Activated CD8-positive, alpha-beta T cell treated with anti-CD3 and anti-CD28 coated beads for 36 hours (primary cell): ENCODE data around the gene SLC2A13. TPM values are rescaled to one million over a fixed set of nuclear protein-coding genes. Genes with fewer than 3 reads are reported as not detected.

Source experiments
- ATAC-seq: fragments of 200-7000 bp; cut with Tn5 transposase; one replicate; pipeline ENCODE4 v1.10.0; 2021; ENCODE audit warnings: mild to moderate bottlenecking, moderate library complexity
- CTCF ChIA-PET: fragments of 350-600 bp; sonication (Branson Sonifier 250); formaldehyde crosslinking; loops from one replicate; lab custom pipeline; 2021; ENCODE audit warnings: antibody characterized with exemption; lab: Charles Lee
- POLR2A ChIA-PET: fragments of 350-600 bp; sonication (Branson Sonifier 250); formaldehyde crosslinking; loops from one replicate; lab custom pipeline; 2021; ENCODE audit warnings: antibody characterized with exemption; lab: Charles Lee
- DNase-seq: peaks from one replicate; pipeline ENCODE4 v3.0.0-alpha.2; 2020
- H3K27ac Mint-ChIP-seq: one replicate; pipeline ENCODE4 v1.8.0; 2021; ENCODE audit warnings: mild to moderate bottlenecking, mixed read lengths
- H3K27me3 Mint-ChIP-seq: one replicate; pipeline ENCODE4 v1.8.0; 2021; ENCODE audit warnings: mixed read lengths
- H3K36me3 Mint-ChIP-seq: one replicate; pipeline ENCODE4 v1.8.0; 2021; ENCODE audit warnings: low read depth, mixed read lengths
- H3K4me1 Mint-ChIP-seq: one replicate; pipeline ENCODE4 v1.8.0; 2021; ENCODE audit warnings: low read depth, mixed read lengths
- H3K4me3 Mint-ChIP-seq: one replicate; pipeline ENCODE4 v1.8.0; 2021; ENCODE audit warnings: mild to moderate bottlenecking, moderate library complexity, mixed read lengths
- H3K9me3 Mint-ChIP-seq: one replicate; pipeline ENCODE4 v1.8.0; 2021; ENCODE audit warnings: mixed read lengths
- intact Hi-C: fragments of 100-400 bp; cut with micrococcal nuclease; formaldehyde crosslinking; loops from one replicate; pipeline ENCODE4 v1.10.0; 2022
- total RNA-seq, 2 experiments: library from RNA; stranded (reverse); gene quantifications; one replicate each; pipeline ENCODE4 v1.2.3, GENCODE V29; 2021
- TF ChIP-seq, protein P1 (sequence below): fragments of 200-600 bp; IDR thresholded peaks from one replicate; pipeline ENCODE4 v1.8.0; 2022; ENCODE audit warnings: antibody characterized with exemption, mild to moderate bottlenecking

The SLC2A13 gene
- total RNA-seq, 2 experiments from 2014 or later: 9.0 to 9.3 TPM

DNA sequence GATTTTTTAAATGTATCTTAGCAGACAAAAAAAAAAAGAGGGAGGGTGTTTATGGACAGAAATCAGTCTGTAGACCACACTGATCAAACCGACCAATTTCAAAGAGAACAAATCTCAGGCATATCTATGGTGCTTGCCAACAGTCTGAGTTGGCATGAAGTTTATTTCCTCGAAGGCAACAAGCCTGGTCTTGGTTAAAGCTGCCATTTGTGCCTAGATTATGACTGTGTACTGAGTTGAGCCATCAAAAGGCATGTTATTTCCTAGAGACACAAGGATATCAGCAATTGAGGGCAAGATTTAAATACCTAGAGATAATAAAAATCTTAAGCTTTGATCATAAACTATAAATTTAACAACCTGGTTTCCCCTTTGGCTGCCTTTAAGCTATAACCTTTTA is 119.2 kb downstream of the SLC2A13 start:
- Mint-ChIP-seq H3K4me3 (no peak overlapping the region), H3K36me3 (no peaks in the 10 kb centered on the region), H3K27me3 (no peaks in the 10 kb centered on the region), H3K27ac (no peak overlapping the region), H3K4me1 (no peaks in the 10 kb centered on the region), H3K9me3 (no peaks in the 10 kb centered on the region)
- ChIA-PET CTCF (interaction anchor here (0.9 to 1.5 kb wide), 3 partner anchors 25 to 221 kb away, joined by 3 to 4 read pairs (median 4); no protein-coding TSS in a partner anchor), POLR2A (no interaction called here)
- ATAC-seq: no peak
- TF ChIP-seq, protein P1, sequence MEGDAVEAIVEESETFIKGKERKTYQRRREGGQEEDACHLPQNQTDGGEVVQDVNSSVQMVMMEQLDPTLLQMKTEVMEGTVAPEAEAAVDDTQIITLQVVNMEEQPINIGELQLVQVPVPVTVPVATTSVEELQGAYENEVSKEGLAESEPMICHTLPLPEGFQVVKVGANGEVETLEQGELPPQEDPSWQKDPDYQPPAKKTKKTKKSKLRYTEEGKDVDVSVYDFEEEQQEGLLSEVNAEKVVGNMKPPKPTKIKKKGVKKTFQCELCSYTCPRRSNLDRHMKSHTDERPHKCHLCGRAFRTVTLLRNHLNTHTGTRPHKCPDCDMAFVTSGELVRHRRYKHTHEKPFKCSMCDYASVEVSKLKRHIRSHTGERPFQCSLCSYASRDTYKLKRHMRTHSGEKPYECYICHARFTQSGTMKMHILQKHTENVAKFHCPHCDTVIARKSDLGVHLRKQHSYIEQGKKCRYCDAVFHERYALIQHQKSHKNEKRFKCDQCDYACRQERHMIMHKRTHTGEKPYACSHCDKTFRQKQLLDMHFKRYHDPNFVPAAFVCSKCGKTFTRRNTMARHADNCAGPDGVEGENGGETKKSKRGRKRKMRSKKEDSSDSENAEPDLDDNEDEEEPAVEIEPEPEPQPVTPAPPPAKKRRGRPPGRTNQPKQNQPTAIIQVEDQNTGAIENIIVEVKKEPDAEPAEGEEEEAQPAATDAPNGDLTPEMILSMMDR: no peak
- intact Hi-C loops: loop anchor here (10.0 kb wide), 1 partner anchor 212 kb away; no protein-coding TSS in a partner anchor
- no peak for DNase-seq

DNA sequence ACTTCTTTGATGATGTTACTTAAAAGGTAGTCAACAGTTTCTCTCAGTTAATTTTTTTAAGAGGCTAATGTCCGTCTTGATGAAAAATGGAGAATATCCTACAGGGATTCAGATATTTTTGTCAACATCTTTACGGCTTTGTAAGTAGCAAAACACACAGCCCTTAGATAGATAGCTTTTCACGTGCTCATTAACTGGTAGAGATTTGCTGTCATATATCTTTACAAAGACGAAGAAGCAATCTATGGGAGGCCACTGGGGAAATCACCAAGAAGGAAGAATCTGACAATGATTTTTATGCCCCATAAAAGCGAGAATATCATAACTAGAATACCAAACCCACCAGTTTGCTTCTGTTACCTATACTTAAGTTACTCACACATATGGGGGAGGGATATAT is 121.2 kb downstream of the SLC2A13 start:
- intact Hi-C loops: loop anchor here (10.0 kb wide), 1 partner anchor 210 kb away; no protein-coding TSS in a partner anchor
- POLR2A ChIA-PET: no interaction called here
- Mint-ChIP-seq H3K4me1 (no peaks in the 10 kb centered on the region), H3K27ac (no peak overlapping the region), H3K27me3 (no peaks in the 10 kb centered on the region), H3K4me3 (no peak overlapping the region), H3K9me3 (no peaks in the 10 kb centered on the region), H3K36me3 (no peaks in the 10 kb centered on the region)
- no peak for ATAC-seq
- CTCF ChIA-PET: no interaction called here
- TF ChIP-seq, protein P1: no peak
- no peak for DNase-seq

DNA sequence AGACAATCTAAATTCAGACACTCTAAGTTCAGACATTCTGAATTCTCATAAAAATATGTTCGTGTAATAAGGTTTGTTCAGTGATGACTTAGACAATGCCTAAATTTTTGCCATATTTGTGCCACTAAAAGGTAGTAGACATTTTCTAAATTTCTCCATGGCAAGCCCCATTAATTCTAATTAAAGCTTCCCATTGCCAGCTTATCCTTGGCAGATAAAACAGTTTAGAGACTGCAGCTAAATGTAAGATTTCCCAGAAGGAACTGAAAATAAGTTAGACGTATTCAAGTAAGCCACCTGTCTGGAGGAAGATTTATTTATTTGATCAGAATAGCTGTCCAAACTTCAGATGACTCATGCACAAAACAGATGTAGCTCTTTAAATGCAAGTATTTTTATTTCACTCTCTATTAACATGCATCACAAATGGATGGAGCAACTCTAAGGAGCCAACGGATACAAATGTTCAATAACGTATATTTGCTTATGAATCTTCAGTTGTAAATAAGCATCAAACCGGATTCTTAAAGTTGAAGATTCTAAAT is 130.4 kb downstream of the SLC2A13 start:
- ChIA-PET CTCF (interaction anchor here (1.2 to 2.7 kb wide), 2 partner anchors 16 to 132 kb away, joined by 3 to 8 read pairs; no protein-coding TSS in a partner anchor), POLR2A (no interaction called here)
- intact Hi-C loops: no loop called here
- peaks cover 2% of the 10 kb centered on the region for H3K9me3 Mint-ChIP-seq
- no peaks in the 10 kb centered on the region for H3K4me1 Mint-ChIP-seq
- no peak overlapping the region for H3K4me3 Mint-ChIP-seq
- TF ChIP-seq, protein P1: no peak
- no peak for DNase-seq
- no peak overlapping the region for H3K27ac Mint-ChIP-seq
- peaks cover 1% of the 10 kb centered on the region for H3K36me3 Mint-ChIP-seq
- ATAC-seq: no peak
- no peaks in the 10 kb centered on the region for H3K27me3 Mint-ChIP-seq

DNA sequence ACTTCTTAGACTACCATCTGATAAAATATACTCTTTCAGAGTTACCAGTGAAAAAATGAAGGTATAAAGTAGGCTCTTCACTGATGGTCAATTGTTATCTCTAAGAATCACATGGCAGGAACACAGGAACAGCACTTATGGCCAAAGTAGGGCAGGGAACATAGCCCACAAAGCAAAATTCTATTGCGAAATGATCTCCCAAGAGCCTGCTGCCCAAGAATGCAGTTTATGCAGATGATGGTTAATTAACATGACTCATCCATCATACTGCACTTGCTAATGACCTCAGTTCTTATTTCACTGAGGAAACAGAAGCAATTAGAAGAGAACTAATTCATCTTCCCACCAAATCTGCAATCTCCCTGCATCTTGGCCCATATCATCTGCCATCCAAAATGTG is 133.8 kb downstream of the SLC2A13 start:
- no peak for DNase-seq
- H3K27me3 Mint-ChIP-seq: no peaks in the 10 kb centered on the region
- no peak overlapping the region for H3K27ac Mint-ChIP-seq
- ChIA-PET POLR2A (no interaction called here), CTCF (no interaction called here)
- no peak for ATAC-seq
- no peak overlapping the region for H3K4me3 Mint-ChIP-seq
- H3K4me1 Mint-ChIP-seq: no peaks in the 10 kb centered on the region
- intact Hi-C loops: no loop called here
- H3K36me3 Mint-ChIP-seq: peaks cover 3% of the 10 kb centered on the region
- TF ChIP-seq, protein P1: no peak
- peaks cover 4% of the 10 kb centered on the region for H3K9me3 Mint-ChIP-seq

DNA sequence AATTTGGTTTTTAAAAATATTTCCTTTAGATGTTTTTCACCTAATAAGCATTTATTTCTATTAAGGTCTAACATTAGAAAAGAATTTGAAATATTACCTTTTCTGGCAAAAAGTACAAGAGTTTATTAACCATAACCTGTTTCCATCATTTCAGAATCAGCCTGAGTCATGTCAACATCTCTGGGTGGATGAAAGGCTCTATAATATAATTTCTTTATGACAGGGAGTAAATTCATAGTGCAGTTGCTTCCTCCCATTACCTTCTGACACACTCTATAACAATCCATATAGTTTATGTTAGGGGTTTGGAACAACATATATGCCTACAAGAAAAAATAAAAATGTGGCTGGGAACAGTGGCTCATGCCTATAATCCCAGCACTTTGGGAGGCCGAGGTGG is 134.5 kb downstream of the SLC2A13 start:
- peaks cover 4% of the 10 kb centered on the region for H3K9me3 Mint-ChIP-seq
- ChIA-PET POLR2A (no interaction called here), CTCF (no interaction called here)
- intact Hi-C loops: no loop called here
- TF ChIP-seq, protein P1: no peak
- no peaks in the 10 kb centered on the region for H3K27me3 Mint-ChIP-seq
- H3K4me1 Mint-ChIP-seq: no peaks in the 10 kb centered on the region
- no peak overlapping the region for H3K27ac Mint-ChIP-seq
- ATAC-seq: no peak
- H3K4me3 Mint-ChIP-seq: no peak overlapping the region
- peaks cover 3% of the 10 kb centered on the region for H3K36me3 Mint-ChIP-seq
- no peak for DNase-seq
